ENCODE data around the gene PLPPR2.

DNA sequence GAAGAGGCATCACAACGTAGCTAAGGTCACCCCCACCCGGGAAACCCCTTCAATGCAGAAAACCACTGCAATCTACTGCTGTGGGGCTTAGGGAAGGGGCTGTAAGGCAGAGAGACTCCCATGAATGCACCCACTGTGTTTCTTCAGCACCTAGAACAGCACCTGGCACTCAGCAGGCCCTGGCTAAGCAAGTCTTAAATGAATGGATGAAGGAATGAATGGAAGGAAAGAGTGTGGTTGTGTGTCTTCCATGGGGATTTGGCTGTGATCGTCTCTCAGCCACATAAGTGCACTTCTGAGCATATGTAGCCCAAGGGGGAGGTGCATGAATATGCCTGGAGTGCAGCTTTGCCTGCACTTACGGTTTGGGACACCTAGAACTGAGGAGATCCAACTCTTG, 6.1 kb upstream of the PLPPR2 start:
- TF ChIP-seq POLR2A (IDR thresholded peaks at IDR 0.05; ENCODE audit: low read length) (no peak), GATA1 (IDR thresholded peaks at IDR 0.05; ENCODE audit: low read depth, low read length) (no peak)
